ENCODE data around the gene ATF7IP2. TPM values are rescaled to one million over a fixed set of nuclear protein-coding genes. Genes with fewer than 3 reads are reported as not detected.
"Not testable (repeated sequence)": the region's sequence is repeated elsewhere in the genome, so short reads cannot be mapped to it uniquely, and the experiment has no call there.

The ATF7IP2 gene
- total RNA-seq, 1 experiment from 2014 or later = 7.4 TPM

DNA sequence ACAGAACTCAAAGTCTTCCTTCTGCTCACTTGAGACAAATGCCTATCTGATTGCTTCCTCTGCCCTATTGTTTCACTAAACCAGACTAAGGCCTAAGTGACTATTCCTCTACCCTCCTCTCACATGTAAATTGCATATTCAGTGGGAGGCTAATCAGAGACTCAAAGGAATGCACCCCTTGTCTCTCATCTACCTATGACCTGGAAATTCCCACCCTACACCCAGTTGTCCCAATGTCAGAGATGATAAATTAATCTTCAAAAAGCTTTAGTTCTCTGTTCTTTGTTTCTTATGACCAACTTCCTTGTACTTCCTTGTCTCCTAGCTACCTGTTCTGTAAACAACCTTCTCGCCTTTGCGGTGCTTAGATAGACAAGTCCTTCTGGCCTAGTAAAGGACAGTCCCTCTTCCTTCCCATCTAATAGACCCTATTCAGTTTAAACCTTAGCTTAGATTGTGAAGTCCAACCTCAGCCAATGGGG, 118.6 kb downstream of the ATF7IP2 start (continued):
- TF ChIP-seq RAD21 (IDR thresholded peaks at IDR 0.05; ENCODE audit: low read depth) = no peak

DNA sequence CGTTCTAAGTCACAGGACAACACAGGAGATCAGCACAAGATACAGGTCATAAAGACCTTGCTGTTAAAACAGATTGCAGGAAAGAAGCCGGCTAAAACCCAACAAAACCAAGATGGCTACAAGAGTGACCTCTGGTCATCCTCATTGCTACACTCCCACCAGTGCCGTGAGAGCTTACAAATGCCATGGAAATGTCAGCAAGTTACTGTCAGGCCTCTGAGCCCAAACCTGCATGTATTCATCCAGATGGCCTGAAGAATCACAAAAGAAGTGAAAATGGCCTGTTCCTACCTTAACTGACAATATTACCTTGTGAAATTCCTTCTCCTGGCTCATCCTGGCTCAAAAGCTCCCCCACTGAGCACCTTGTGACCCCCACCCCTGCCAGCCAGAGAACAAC, 119.4 kb downstream of the ATF7IP2 start:
- H3K27me3 ChIP-seq (ENCODE audit: insufficient read depth, low read length); H3K79me2 ChIP-seq (ENCODE audit: insufficient read depth, low read length); ATAC-seq; H4K20me1 ChIP-seq (ENCODE audit: insufficient read depth); H3K27ac ChIP-seq (ENCODE audit: low read depth, low read length); DNase-seq (ENCODE audit: low read depth, low spot score); H3K9me2 ChIP-seq (ENCODE audit: insufficient read depth); BruUV-seq (replicated peaks); H3K9ac ChIP-seq (ENCODE audit: low read length); POLR2A ChIA-PET; H3K4me3 ChIP-seq (replicated peaks in 1 of 2; ENCODE audit: low read depth in 1 of 2, low read length in 2 of 2); CTCF ChIA-PET; H3K9me3 ChIP-seq (ENCODE audit: control insufficient read depth in 1 of 2, insufficient read depth in 1 of 2, low read depth in 1 of 2, low read length in 2 of 2); H2AFZ ChIP-seq (ENCODE audit: low read depth, low read length, poor library complexity, severe bottlenecking); H3K36me3 ChIP-seq (ENCODE audit: control insufficient read depth in 1 of 2, insufficient read depth in 2 of 2, low read length in 2 of 2); RAD21 ChIA-PET (ENCODE audit: low non-redundant PET in 1 of 2, low total read pairs in 2 of 2, uncharacterized antibody in 2 of 2, unreplicated experiment in 2 of 2); H3K4me2 ChIP-seq (ENCODE audit: low read length): not testable (repeated sequence)
- peaks cover 5 to 11% of the 10 kb centered on the region in 2 experiments; a peak in 3 of 4 replicates for H3K4me1 ChIP-seq (ENCODE audit: control insufficient read depth in 1 of 2, insufficient read depth in 2 of 2, low read length in 2 of 2)
- intact Hi-C loops (cut with micrococcal nuclease) = loop anchor here (5.0 to 10.0 kb wide), 2 partner anchors 1340 to 1938 kb away; no protein-coding TSS in a partner anchor

DNA sequence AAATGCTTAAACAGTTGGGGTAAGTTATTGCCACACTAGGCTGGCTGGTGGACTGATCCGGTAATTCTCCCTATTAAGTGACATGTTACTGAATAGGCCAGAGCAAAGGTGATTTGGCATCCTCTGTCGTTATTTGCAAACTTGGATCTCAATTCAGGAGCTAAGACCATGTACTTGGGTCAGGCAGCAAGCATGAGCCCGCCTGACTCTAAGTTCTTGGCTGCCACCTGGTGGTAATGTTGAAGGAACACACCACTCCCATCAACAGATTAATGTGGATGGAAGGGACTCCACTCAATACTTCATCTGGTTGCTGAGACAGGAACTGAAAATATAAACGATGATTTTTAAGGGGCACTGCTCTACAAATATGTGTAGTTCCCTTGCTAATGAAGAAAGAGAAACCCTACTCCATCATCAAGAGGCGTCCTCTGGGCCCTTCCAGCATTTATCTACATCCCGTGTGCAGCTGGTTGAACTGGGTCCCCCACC, 123.7 kb downstream of the ATF7IP2 start:
- Histone ChIP-seq H3K9me2 (ENCODE audit: insufficient read depth) (no peaks in the 10 kb centered on the region), H3K27ac (ENCODE audit: low read depth, low read length) (no peak overlapping the region), H3K9me3 (ENCODE audit: control insufficient read depth in 1 of 2, insufficient read depth in 1 of 2, low read depth in 1 of 2, low read length in 2 of 2) (no peaks in the 10 kb centered on the region), H3K4me1 (ENCODE audit: control insufficient read depth in 1 of 2, insufficient read depth in 2 of 2, low read length in 2 of 2) (no peaks in the 10 kb centered on the region), H3K27me3 (ENCODE audit: insufficient read depth, low read length) (no peaks in the 10 kb centered on the region), H3K79me2 (ENCODE audit: insufficient read depth, low read length) (no peaks in the 10 kb centered on the region), H3K4me3 (replicated peaks in 1 of 2; ENCODE audit: low read depth in 1 of 2, low read length in 2 of 2) (no peak overlapping the region), H2AFZ (ENCODE audit: low read depth, low read length, poor library complexity, severe bottlenecking) (no peak overlapping the region), H3K36me3 (ENCODE audit: control insufficient read depth in 1 of 2, insufficient read depth in 2 of 2, low read length in 2 of 2) (no peaks in the 10 kb centered on the region), H4K20me1 (ENCODE audit: insufficient read depth) (no peaks in the 10 kb centered on the region), H3K9ac (ENCODE audit: low read length) (no peak overlapping the region), H3K4me2 (ENCODE audit: low read length) (no peak overlapping the region)
- ChIA-PET CTCF (interaction anchor here (0.6 to 2.2 kb wide), 9 partner anchors 13 to 253 kb away, joined by 3 to 35 read pairs (median 6); no protein-coding TSS in a partner anchor), RAD21 (ENCODE audit: low non-redundant PET in 1 of 2, low total read pairs in 2 of 2, uncharacterized antibody in 2 of 2, unreplicated experiment in 2 of 2) (interaction anchor here (0.6 to 1.4 kb wide), 8 partner anchors 174 to 269 kb away, joined by 3 to 9 read pairs (median 4); no protein-coding TSS in a partner anchor), POLR2A (no interaction called here)
- ATAC-seq (peak; percentile 99), DNase-seq (ENCODE audit: low read depth, low spot score) (peak; percentile 71)
- no peak for TF ChIP-seq SP1 (IDR thresholded peaks at IDR 0.05; ENCODE audit: low read depth)
- TF ChIP-seq, protein P1, sequence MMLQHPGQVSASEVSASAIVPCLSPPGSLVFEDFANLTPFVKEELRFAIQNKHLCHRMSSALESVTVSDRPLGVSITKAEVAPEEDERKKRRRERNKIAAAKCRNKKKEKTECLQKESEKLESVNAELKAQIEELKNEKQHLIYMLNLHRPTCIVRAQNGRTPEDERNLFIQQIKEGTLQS (IDR thresholded peaks at IDR 0.05) = no peak
- TF ChIP-seq EZH2 (IDR thresholded peaks at IDR 0.05) = no peak
- TF ChIP-seq FOSL1 (IDR thresholded peaks at IDR 0.05; ENCODE audit: low read depth) = no peak
- no peak for TF ChIP-seq TCF7L2 (IDR thresholded peaks at IDR 0.05; ENCODE audit: borderline replicate concordance, extremely low read depth, insufficient read depth, insufficient read length)
- TF ChIP-seq, protein P2, sequence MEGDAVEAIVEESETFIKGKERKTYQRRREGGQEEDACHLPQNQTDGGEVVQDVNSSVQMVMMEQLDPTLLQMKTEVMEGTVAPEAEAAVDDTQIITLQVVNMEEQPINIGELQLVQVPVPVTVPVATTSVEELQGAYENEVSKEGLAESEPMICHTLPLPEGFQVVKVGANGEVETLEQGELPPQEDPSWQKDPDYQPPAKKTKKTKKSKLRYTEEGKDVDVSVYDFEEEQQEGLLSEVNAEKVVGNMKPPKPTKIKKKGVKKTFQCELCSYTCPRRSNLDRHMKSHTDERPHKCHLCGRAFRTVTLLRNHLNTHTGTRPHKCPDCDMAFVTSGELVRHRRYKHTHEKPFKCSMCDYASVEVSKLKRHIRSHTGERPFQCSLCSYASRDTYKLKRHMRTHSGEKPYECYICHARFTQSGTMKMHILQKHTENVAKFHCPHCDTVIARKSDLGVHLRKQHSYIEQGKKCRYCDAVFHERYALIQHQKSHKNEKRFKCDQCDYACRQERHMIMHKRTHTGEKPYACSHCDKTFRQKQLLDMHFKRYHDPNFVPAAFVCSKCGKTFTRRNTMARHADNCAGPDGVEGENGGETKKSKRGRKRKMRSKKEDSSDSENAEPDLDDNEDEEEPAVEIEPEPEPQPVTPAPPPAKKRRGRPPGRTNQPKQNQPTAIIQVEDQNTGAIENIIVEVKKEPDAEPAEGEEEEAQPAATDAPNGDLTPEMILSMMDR (IDR thresholded peaks at IDR 0.05 in 2 of 3, conservative IDR thresholded peaks at IDR 0.05 in 1 of 3; ENCODE audit: borderline replicate concordance in 1 of 3, insufficient read depth in 1 of 3, low read depth in 2 of 3, low read length in 2 of 3) = peak; percentile 75 to 88 (median 78)
- TF ChIP-seq, protein P3, sequence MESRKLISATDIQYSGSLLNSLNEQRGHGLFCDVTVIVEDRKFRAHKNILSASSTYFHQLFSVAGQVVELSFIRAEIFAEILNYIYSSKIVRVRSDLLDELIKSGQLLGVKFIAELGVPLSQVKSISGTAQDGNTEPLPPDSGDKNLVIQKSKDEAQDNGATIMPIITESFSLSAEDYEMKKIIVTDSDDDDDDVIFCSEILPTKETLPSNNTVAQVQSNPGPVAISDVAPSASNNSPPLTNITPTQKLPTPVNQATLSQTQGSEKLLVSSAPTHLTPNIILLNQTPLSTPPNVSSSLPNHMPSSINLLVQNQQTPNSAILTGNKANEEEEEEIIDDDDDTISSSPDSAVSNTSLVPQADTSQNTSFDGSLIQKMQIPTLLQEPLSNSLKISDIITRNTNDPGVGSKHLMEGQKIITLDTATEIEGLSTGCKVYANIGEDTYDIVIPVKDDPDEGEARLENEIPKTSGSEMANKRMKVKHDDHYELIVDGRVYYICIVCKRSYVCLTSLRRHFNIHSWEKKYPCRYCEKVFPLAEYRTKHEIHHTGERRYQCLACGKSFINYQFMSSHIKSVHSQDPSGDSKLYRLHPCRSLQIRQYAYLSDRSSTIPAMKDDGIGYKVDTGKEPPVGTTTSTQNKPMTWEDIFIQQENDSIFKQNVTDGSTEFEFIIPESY (IDR thresholded peaks at IDR 0.05; ENCODE audit: extremely low read depth, insufficient replicate concordance, low read length) = peak; percentile 7
- peak; percentile 95 for TF ChIP-seq RAD21 (IDR thresholded peaks at IDR 0.05; ENCODE audit: low read depth)
- no peak for TF ChIP-seq POLR2AphosphoS5 (IDR thresholded peaks at IDR 0.05; ENCODE audit: low read depth, low read length)
- no peak for TF ChIP-seq JUND (IDR thresholded peaks at IDR 0.05)
- TF ChIP-seq ZFX (IDR thresholded peaks at IDR 0.05) = no peak
- TF ChIP-seq POLR2A (IDR thresholded peaks at IDR 0.05; ENCODE audit: borderline replicate concordance, extremely low read depth, insufficient read depth, insufficient read length) = no peak
- no peak for TF ChIP-seq SIN3A (IDR thresholded peaks at IDR 0.05; ENCODE audit: low read depth)
- no peak for TF ChIP-seq EZH2phosphoT487 (IDR thresholded peaks at IDR 0.05; ENCODE audit: borderline replicate concordance)
- TF ChIP-seq CBX3 (IDR thresholded peaks at IDR 0.05; ENCODE audit: low read depth) = no peak
- intact Hi-C loops (cut with micrococcal nuclease) = loop anchor here (1.0 to 10.0 kb wide), 6 partner anchors 141 to 1942 kb away; no protein-coding TSS in a partner anchor
- no TSS peak for BruUV-seq (replicated peaks)
